OCI-LY3 (cell line): ENCODE measurements around the gene LRRC8E.
A peak's percentile ranks its signal among the peaks of the same experiment; 100 is the strongest.

Experiments
- H2AFZ ChIP-seq: fragments of 200-600, 300-600 bp; shearing (Covaris generic); 2 replicates; pipeline ENCODE4 v1.6.0; 2014; ENCODE audit warnings: antibody characterized with exemption, low read depth, low read length
- H3K27ac ChIP-seq: fragments of 200-600, 300-600 bp; sonication (generic); 2 replicates; pipeline ENCODE4 v1.5.1; 2014; ENCODE audit warnings: mild to moderate bottlenecking, low read length, moderate library complexity, mixed read lengths
- H3K27me3 ChIP-seq: fragments of 200-600, 300-600 bp; sonication (generic); 2 replicates; pipeline ENCODE4 v1.6.1; 2014; ENCODE audit warnings: low read depth, low read length, mixed read lengths
- H3K36me3 ChIP-seq: fragments of 200-600, 300-600 bp; sonication (generic); replicated peaks from 2 replicates; pipeline ENCODE3; 2014; ENCODE audit warnings: low read depth, low read length, mixed read lengths
- H3K4me1 ChIP-seq: fragments of 300-600, 200-600 bp; sonication (generic); 2 replicates; pipeline ENCODE4 v1.6.1; 2014; ENCODE audit warnings: low read length, mixed read lengths
- H3K4me2 ChIP-seq: fragments of 200-600, 300-600 bp; sonication (generic); 2 replicates; pipeline ENCODE4 v1.6.1; 2014; ENCODE audit warnings: low read length, mixed read lengths
- H3K4me3 ChIP-seq: fragments of 300-600, 200-600 bp; sonication (generic); 2 replicates; pipeline ENCODE4 v1.5.1; 2014; ENCODE audit warnings: antibody characterized with exemption, mild to moderate bottlenecking, low read length, moderate library complexity
- H3K79me2 ChIP-seq: fragments of 300-600, 200-600 bp; shearing (Covaris generic); 2 replicates; pipeline ENCODE4 v1.6.1; 2014; ENCODE audit warnings: mild to moderate bottlenecking, low read length, mixed read lengths
- H3K9ac ChIP-seq: fragments of 300-600, 200-600 bp; shearing (Covaris generic); 2 replicates; pipeline ENCODE4 v1.6.0; 2014; ENCODE audit warnings: mild to moderate bottlenecking, low read length, moderate library complexity
- H3K9me3 ChIP-seq: fragments of 200-600, 300-600 bp; shearing (Covaris generic); 2 replicates; pipeline ENCODE4 v1.6.1; 2014; ENCODE audit warnings: low read length, mixed read lengths; ENCODE audit not compliant: insufficient read depth
- H4K20me1 ChIP-seq: fragments of 200-600, 300-600 bp; sonication (generic); 2 replicates; pipeline ENCODE4 v1.6.1; 2016; ENCODE audit warnings: low read length, mixed read lengths; ENCODE audit not compliant: insufficient read depth
- EZH2phosphoT487 ChIP-seq: fragments of 200-600 bp; shearing (Covaris generic); IDR thresholded peaks from 2 replicates; pipeline ENCODE4 v1.6.1; 2018; ENCODE audit warnings: antibody characterized with exemption, mixed run types, low read depth
- TF ChIP-seq, protein P1 (sequence below): fragments of 200-600, 300-600 bp; sonication (generic); IDR thresholded peaks from 2 replicates; pipeline ENCODE4 v1.5.1; 2014; ENCODE audit warnings: antibody characterized with exemption, low read length, low read depth

The LRRC8E gene

GRCh38 chr19:7918615-7919421 lies 30.5 kb downstream of the LRRC8E start:
- Histone ChIP-seq H3K9me3 (no peaks in the 10 kb centered on the region), H3K27ac (no peak overlapping the region), H3K79me2 (no peaks in the 10 kb centered on the region), H4K20me1 (peaks cover 7% of the 10 kb centered on the region; the same call in 1 of the 2 replicates), H3K4me3 (peak overlapping the region; percentile 86; the same call in 1 of the 2 replicates), H3K9ac (no peak overlapping the region), H3K27me3 (no peaks in the 10 kb centered on the region), H3K4me1 (peaks cover 14% of the 10 kb centered on the region), H3K4me2 (peak overlapping the region; percentile 96), H2AFZ (no peak overlapping the region), H3K36me3 (peaks cover 10% of the 10 kb centered on the region)
- TF ChIP-seq, protein P1, sequence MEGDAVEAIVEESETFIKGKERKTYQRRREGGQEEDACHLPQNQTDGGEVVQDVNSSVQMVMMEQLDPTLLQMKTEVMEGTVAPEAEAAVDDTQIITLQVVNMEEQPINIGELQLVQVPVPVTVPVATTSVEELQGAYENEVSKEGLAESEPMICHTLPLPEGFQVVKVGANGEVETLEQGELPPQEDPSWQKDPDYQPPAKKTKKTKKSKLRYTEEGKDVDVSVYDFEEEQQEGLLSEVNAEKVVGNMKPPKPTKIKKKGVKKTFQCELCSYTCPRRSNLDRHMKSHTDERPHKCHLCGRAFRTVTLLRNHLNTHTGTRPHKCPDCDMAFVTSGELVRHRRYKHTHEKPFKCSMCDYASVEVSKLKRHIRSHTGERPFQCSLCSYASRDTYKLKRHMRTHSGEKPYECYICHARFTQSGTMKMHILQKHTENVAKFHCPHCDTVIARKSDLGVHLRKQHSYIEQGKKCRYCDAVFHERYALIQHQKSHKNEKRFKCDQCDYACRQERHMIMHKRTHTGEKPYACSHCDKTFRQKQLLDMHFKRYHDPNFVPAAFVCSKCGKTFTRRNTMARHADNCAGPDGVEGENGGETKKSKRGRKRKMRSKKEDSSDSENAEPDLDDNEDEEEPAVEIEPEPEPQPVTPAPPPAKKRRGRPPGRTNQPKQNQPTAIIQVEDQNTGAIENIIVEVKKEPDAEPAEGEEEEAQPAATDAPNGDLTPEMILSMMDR: no peak
- TF ChIP-seq EZH2phosphoT487: no peak

DNA sequence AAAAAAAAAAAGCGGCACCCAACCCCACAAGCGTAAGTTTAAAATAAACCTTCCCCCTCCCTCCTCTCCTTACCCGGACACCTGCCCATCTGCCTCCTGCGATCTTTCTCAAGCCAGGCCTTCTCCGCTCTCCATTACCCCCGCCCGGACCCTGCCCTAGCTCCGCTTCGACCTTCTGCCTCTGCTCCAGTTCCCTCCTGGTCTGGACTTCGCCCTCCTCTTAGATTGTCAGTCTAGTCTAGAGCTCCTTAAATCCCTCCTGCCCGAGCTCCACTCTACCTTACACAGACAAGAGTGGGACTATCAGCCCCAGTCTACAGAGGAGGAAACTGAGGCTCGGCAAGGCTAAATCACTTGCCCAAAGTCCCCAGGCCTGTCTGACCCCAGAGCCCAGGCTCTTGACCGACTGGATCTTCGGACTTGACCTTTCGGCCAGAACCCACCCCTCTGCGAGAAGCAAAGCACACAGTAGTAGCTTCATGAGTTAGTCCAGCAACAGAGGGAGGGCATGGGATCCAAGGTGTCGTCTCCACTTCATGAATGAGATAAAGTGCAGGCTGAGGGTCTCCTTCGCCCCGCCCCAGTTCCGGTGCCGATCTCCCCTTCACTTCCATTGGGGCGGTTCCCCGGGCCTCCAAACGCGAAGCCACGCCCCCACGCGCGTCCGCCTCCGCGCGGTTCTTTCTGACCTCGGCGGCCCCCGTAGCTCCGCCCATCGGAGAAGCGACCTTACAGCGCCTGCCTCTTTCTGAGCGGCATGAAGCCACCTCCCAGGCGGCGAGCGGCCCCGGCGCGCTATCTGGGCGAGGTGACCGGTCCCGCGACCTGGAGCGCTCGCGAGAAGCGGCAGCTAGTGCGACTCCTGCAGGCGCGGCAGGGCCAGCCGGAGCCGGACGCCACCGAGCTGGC lies 31.6 kb downstream of the LRRC8E start, which contains the start of gene SNAPC2:
Gene SNAPC2, plus strand, starts transcription at position 729 of the 909 bp plus-strand sequence. Its CDS starts 29 bp downstream, at position 758.
- H3K79me2 ChIP-seq: no peaks in the 10 kb centered on the region
- H3K36me3 ChIP-seq: peaks cover 10% of the 10 kb centered on the region
- H3K4me2 ChIP-seq: peak within 1 kb of the TSS; percentile 96
- H3K4me1 ChIP-seq: peaks cover 14% of the 10 kb centered on the region
- H3K9ac ChIP-seq: peak within 1 kb of the TSS; percentile 80
- peak within 1 kb of the TSS; percentile 80 for H3K27ac ChIP-seq
- peak within 1 kb of the TSS; percentile 48; the same call in 1 of the 2 replicates for H2AFZ ChIP-seq
- no peaks in the 10 kb centered on the region for H3K9me3 ChIP-seq
- peak within 1 kb of the TSS; percentile 86 for H3K4me3 ChIP-seq
- TF ChIP-seq, protein P1: no peak
- no peak for TF ChIP-seq EZH2phosphoT487
- peaks cover 7% of the 10 kb centered on the region; the same call in 1 of the 2 replicates for H4K20me1 ChIP-seq
- H3K27me3 ChIP-seq: no peaks in the 10 kb centered on the region

DNA sequence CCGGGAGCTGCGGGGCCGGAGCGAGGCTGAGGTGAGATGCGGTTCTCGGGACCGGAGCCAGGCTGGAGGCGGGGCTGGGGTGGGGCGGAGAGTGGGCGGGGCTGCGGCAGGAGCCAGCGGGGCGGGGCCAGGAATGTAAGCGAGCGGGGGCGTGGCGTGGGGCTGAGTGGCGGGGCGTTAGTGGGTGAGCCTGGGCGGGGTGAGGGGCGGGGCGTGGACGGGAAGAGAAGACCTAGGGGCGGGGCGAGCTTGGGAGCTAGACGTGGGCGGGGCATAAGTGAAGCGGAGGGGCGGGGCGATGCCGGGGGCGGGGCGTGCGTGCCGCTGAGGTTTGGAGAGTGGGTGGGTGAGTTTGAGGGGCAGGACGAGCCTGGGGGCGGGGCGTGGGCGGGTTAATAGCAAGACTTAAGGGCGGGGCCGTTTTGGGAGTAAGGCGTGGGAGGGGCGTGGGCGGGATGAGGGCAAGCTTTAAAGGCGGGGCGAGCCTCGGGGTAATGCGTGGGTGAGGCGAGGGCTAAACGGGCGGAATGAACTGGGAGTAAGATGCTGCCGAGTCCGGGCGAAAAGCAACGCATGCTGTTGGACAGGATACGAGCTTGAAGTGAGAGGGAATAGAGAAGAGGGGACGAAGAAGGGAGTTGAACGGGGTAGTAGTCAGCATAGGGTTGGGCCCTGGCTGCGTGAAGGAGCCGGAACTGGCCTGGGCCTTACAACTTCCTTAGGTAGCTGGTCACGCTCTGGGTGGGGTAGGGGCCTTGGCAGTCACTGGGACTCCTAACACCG lies 32.4 kb downstream of the LRRC8E start:
- peak overlapping the region; percentile 96 for H3K4me2 ChIP-seq
- H3K4me3 ChIP-seq: peak overlapping the region; percentile 86
- peak overlapping the region; percentile 80 for H3K9ac ChIP-seq
- peak overlapping the region; percentile 48; the same call in 1 of the 2 replicates for H2AFZ ChIP-seq
- H4K20me1 ChIP-seq: peaks cover 7% of the 10 kb centered on the region; the same call in 1 of the 2 replicates
- no peaks in the 10 kb centered on the region for H3K27me3 ChIP-seq
- peaks cover 11% of the 10 kb centered on the region for H3K4me1 ChIP-seq
- H3K9me3 ChIP-seq: no peaks in the 10 kb centered on the region
- peak overlapping the region; percentile 80 for H3K27ac ChIP-seq
- H3K36me3 ChIP-seq: peaks cover 10% of the 10 kb centered on the region
- no peaks in the 10 kb centered on the region for H3K79me2 ChIP-seq
- TF ChIP-seq, protein P1: no peak
- no peak for TF ChIP-seq EZH2phosphoT487
